Neural cell (in vitro differentiated cells): ENCODE data around the gene RBM14. TPM values are rescaled to one million over a fixed set of nuclear protein-coding genes. Genes with fewer than 3 reads are reported as not detected.

Source experiments
- H2AFZ ChIP-seq: fragments of 200-600, 300-800 bp; sonication (generic), shearing (Covaris generic); 2 replicates; pipeline ENCODE4 v1.6.0; 2014; ENCODE audit warnings: low read depth, mild to moderate bottlenecking, antibody characterized with exemption, low read length, moderate library complexity
- H3F3A ChIP-seq: fragments of 200-600 bp; shearing (Covaris generic); 2 replicates; pipeline ENCODE4 v1.6.1; 2016; ENCODE audit warnings: mild to moderate bottlenecking, moderate library complexity, mixed read lengths, antibody characterized with exemption, low read length; ENCODE audit not compliant: insufficient read depth, poor library complexity, severe bottlenecking
- H3K27ac ChIP-seq: fragments of 200-600, 300-800 bp; sonication (generic), shearing (Covaris generic); 2 replicates; pipeline ENCODE4 v1.5.1; 2014; ENCODE audit warnings: mild to moderate bottlenecking, low read length, moderate library complexity
- H3K27me3 ChIP-seq: fragments of 300-800, 200-600 bp; sonication (generic), shearing (Covaris generic); 2 replicates; pipeline ENCODE4 v1.6.0; 2014; ENCODE audit warnings: mild to moderate bottlenecking, low read depth, low read length, moderate library complexity; ENCODE audit not compliant: insufficient read depth
- H3K36me3 ChIP-seq: fragments of 300-800, 200-600 bp; sonication (generic), shearing (Covaris generic); 2 replicates; pipeline ENCODE4 v1.5.1; 2014; ENCODE audit warnings: mild to moderate bottlenecking, antibody characterized with exemption, low read length, moderate library complexity; ENCODE audit not compliant: insufficient read depth
- H3K4me2 ChIP-seq: fragments of 300-800, 200-600 bp; sonication (generic), shearing (Covaris generic); 2 replicates; pipeline ENCODE4 v1.6.0; 2014; ENCODE audit warnings: mild to moderate bottlenecking, low read length
- H3K4me3 ChIP-seq: fragments of 300-800, 200-600 bp; sonication (generic), shearing (Covaris generic); 2 replicates; pipeline ENCODE4 v1.5.1; 2014; ENCODE audit warnings: mild to moderate bottlenecking, low read length, moderate library complexity
- H3K79me2 ChIP-seq: fragments of 200-600 bp; shearing (Covaris generic); replicated peaks from 2 replicates; pipeline ENCODE4 v1.6.0; 2014; ENCODE audit warnings: mild to moderate bottlenecking, low read length, moderate library complexity; ENCODE audit not compliant: insufficient read depth
- H3K9ac ChIP-seq: fragments of 300-800, 200-600 bp; sonication (generic), shearing (Covaris generic); 2 replicates; pipeline ENCODE4 v1.6.1; 2016; ENCODE audit warnings: mild to moderate bottlenecking, low read length, mixed read lengths
- H3K9me2 ChIP-seq: fragments of 200-600 bp; shearing (Covaris generic); 2 replicates; pipeline ENCODE4 v1.6.1; 2016; ENCODE audit warnings: mild to moderate bottlenecking, low read length, mixed read lengths; ENCODE audit not compliant: insufficient read depth
- H3K9me3 ChIP-seq: fragments of 200-600, 300-800 bp; sonication (generic), shearing (Covaris generic); 2 replicates; pipeline ENCODE4 v1.6.1; 2016; ENCODE audit warnings: mild to moderate bottlenecking, mixed run types, low read length, moderate library complexity, mixed read lengths
- H4K20me1 ChIP-seq: fragments of 200-600 bp; shearing (Covaris generic); 2 replicates; pipeline ENCODE4 v1.6.1; 2016; ENCODE audit warnings: mild to moderate bottlenecking, mixed run types; ENCODE audit not compliant: insufficient read depth
- CTCF ChIP-seq: fragments of 450-650 bp; IDR thresholded peaks from 2 replicates; pipeline ENCODE4 v1.5.1; 2014; ENCODE audit warnings: antibody characterized with exemption, mild to moderate bottlenecking, moderate library complexity; ENCODE audit not compliant: poor library complexity, severe bottlenecking
- EP300 ChIP-seq: fragments of 450-650 bp; conservative IDR thresholded peaks from 2 replicates; pipeline ENCODE4 v1.6.1; 2014; ENCODE audit warnings: antibody characterized with exemption, mild to moderate bottlenecking, moderate library complexity; ENCODE audit not compliant: poor library complexity, severe bottlenecking
- EZH2 ChIP-seq: fragments of 200-600, 300-800 bp; shearing (Covaris generic), sonication (generic); IDR thresholded peaks from 2 replicates; pipeline ENCODE4 v1.6.1; 2014; ENCODE audit warnings: antibody characterized with exemption, low read length, borderline replicate concordance, mild to moderate bottlenecking; ENCODE audit not compliant: insufficient read depth, poor library complexity, severe bottlenecking
- MXI1 ChIP-seq: fragments of 450-650 bp; conservative IDR thresholded peaks from 2 replicates; pipeline ENCODE4 v1.6.1; 2014; ENCODE audit warnings: antibody characterized with exemption, mild to moderate bottlenecking; ENCODE audit not compliant: poor library complexity, severe bottlenecking
- POLR2AphosphoS5 ChIP-seq: IDR thresholded peaks from 2 replicates; pipeline ENCODE4 v1.6.1; 2012
- RAD21 ChIP-seq: fragments of 450-650 bp; conservative IDR thresholded peaks from 2 replicates; pipeline ENCODE4 v1.6.1; 2014; ENCODE audit warnings: antibody characterized with exemption, mild to moderate bottlenecking, moderate library complexity
- SMC3 ChIP-seq: fragments of 450-650 bp; conservative IDR thresholded peaks from 2 replicates; pipeline ENCODE4 v1.6.1; 2014; ENCODE audit warnings: antibody characterized with exemption, mild to moderate bottlenecking, moderate library complexity; ENCODE audit not compliant: poor library complexity
- TAF1 ChIP-seq: IDR thresholded peaks from 2 replicates; pipeline ENCODE4 v1.6.1; 2012; ENCODE audit warnings: low read depth
- polyA plus RNA-seq: library from polyadenylated mRNA; depleted of rRNA; stranded (reverse); fragments of >200 nt; gene quantifications from 2 replicates; pipeline ENCODE4 v1.2.3, GENCODE V29; 2014
- TF ChIP-seq, protein P1 (sequence below): IDR thresholded peaks from 2 replicates; pipeline ENCODE4 v1.6.1; 2012; ENCODE audit warnings: borderline replicate concordance

RBM14 gene
- polyA plus RNA-seq, 1 donor from 2014 or later = 43.0 TPM

DNA sequence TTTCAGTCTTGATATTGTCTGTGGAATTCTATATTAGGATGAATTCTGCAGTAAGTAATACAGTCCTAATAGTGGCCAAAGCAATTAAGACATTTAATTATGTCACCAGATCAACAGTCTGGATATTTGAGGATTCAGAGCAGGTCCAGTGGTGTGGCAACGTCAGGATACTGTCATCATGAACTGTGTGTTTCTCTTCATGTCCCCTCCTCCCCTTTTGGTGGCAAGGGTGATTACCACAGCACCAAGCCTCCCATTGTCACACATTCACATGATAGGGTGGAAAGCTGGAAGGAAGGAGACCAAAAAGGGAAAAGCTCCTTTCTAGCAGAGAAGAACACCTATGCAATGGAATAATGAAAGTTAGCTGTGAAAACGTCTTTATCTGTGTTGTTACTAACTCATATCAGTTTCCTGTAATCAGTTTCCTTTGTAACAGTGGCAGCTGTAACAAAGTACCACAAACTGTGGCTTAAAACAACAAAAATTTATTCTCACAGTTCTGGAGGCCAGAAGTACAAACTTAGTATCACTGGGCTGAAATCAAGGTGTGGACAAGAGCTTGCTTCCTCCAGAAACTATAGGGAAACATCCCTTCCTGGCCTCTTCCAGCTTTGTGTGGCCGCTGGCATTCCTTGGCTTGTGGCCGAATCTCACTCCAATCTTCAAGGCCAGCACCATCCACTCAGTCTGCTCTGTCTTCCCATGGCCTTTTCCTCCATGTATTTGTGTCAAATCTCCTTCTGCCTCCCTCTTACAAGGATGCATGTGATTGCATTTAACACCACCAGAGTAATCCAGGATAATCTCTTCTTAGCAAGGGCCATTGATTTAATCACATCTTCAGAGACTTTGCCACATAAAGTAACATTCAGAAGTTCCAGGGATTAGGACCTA, 6.5 kb upstream of the RBM14 start:
- Histone ChIP-seq H3K4me2 (no peak overlapping the region), H4K20me1 (no peaks in the 10 kb centered on the region), H3K36me3 (no peaks in the 10 kb centered on the region), H3K27ac (no peak overlapping the region), H3K79me2 (no peaks in the 10 kb centered on the region), H3K9me2 (no peaks in the 10 kb centered on the region), H3K9ac (no peak overlapping the region), H3F3A (no peaks in the 10 kb centered on the region), H2AFZ (no peak overlapping the region), H3K4me3 (no peak overlapping the region), H3K9me3 (no peaks in the 10 kb centered on the region), H3K27me3 (no peaks in the 10 kb centered on the region)
- TF ChIP-seq MXI1 = no peak
- no peak for TF ChIP-seq TAF1
- no peak for TF ChIP-seq RAD21
- no peak for TF ChIP-seq EP300
- TF ChIP-seq POLR2AphosphoS5 = no peak
- TF ChIP-seq SMC3 = no peak
- no peak for TF ChIP-seq EZH2
- TF ChIP-seq CTCF = no peak
- TF ChIP-seq, protein P1, sequence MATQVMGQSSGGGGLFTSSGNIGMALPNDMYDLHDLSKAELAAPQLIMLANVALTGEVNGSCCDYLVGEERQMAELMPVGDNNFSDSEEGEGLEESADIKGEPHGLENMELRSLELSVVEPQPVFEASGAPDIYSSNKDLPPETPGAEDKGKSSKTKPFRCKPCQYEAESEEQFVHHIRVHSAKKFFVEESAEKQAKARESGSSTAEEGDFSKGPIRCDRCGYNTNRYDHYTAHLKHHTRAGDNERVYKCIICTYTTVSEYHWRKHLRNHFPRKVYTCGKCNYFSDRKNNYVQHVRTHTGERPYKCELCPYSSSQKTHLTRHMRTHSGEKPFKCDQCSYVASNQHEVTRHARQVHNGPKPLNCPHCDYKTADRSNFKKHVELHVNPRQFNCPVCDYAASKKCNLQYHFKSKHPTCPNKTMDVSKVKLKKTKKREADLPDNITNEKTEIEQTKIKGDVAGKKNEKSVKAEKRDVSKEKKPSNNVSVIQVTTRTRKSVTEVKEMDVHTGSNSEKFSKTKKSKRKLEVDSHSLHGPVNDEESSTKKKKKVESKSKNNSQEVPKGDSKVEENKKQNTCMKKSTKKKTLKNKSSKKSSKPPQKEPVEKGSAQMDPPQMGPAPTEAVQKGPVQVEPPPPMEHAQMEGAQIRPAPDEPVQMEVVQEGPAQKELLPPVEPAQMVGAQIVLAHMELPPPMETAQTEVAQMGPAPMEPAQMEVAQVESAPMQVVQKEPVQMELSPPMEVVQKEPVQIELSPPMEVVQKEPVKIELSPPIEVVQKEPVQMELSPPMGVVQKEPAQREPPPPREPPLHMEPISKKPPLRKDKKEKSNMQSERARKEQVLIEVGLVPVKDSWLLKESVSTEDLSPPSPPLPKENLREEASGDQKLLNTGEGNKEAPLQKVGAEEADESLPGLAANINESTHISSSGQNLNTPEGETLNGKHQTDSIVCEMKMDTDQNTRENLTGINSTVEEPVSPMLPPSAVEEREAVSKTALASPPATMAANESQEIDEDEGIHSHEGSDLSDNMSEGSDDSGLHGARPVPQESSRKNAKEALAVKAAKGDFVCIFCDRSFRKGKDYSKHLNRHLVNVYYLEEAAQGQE = no peak

- no peaks in the 10 kb centered on the region for H3K9me2 ChIP-seq
- H3K9ac ChIP-seq = no peak overlapping the region
- no peaks in the 10 kb centered on the region for H3F3A ChIP-seq
- H4K20me1 ChIP-seq = peaks cover 6% of the 10 kb centered on the region
- TF ChIP-seq RAD21 (no peak), TAF1 (no peak), EP300 (no peak), EZH2 (no peak), CTCF (no peak), MXI1 (no peak), POLR2AphosphoS5 (no peak), SMC3 (no peak)
- TF ChIP-seq, protein P1 = no peak
- no peak overlapping the region for H3K4me3 ChIP-seq
- no peak overlapping the region for H3K4me2 ChIP-seq
- no peaks in the 10 kb centered on the region for H3K27me3 ChIP-seq
- H3K79me2 ChIP-seq = peaks cover 4% of the 10 kb centered on the region
- H3K9me3 ChIP-seq = no peaks in the 10 kb centered on the region
- no peaks in the 10 kb centered on the region for H3K36me3 ChIP-seq
- H2AFZ ChIP-seq = no peak overlapping the region
- no peak overlapping the region for H3K27ac ChIP-seq
Measured at GRCh38 chr11:66612458-66612857, 4.0 kb upstream of the RBM14 start.
